Heart left ventricle (tissue), 13 donors: ENCODE results near the gene MEF2B.

Experiments used
- CTCF ChIP-seq, 12 donors: fragments of 200-600 bp; sonication (generic) in 4 of 12; IDR thresholded peaks; one replicate each; pipeline versions ENCODE4 v1.5.0 to v1.8.0; 2018 to 2022; ENCODE audit warnings: antibody characterized with exemption in 12 of 12, mild to moderate bottlenecking in 5 of 12
- POLR2A ChIP-seq, 2 donors: fragments of 450-650 bp; IDR thresholded peaks; one replicate each; pipeline ENCODE4 v1.6.1; 2017; ENCODE audit warnings: antibody characterized with exemption in 2 of 2, mild to moderate bottlenecking in 2 of 2, moderate library complexity in 2 of 2
- donor health status: ischemic (EF 13 %, LVEDD 7.1; RV severe dilation, severe dysfunction).
- donor health status: DM: no; HTN: yes; CAD: no.
- donor health status: DM: no; HTN: no; CAD: no.
- donor health status: ischemic (EF 25% LVEDD 6.9; RV normal size, moderate dysfunction).
- donor health status: ischemic (EF 25% LVEDD 5.7; RV mildly dilated, moderate dysfunction).
- donor health status: ischemic (EF 35%, LVEDD 5.7; RV mildly dilated, moderate dysfunction).
- donor health status: nonischemic (EF 11% LVEDD 7.7; RV severe dilation, severe dysfunction).
- donor health status: DM: yes; HTN: yes; CAD: no.
- donor health status: PGD.
- donor health status: ischemic (EF 29% LVEDD 5.4; RV normal size, mild dysfunction).
- donor health status: nonischemic (EF 23%, LVEDD 6.1; RV moderate dilation, normal function).

DNA sequence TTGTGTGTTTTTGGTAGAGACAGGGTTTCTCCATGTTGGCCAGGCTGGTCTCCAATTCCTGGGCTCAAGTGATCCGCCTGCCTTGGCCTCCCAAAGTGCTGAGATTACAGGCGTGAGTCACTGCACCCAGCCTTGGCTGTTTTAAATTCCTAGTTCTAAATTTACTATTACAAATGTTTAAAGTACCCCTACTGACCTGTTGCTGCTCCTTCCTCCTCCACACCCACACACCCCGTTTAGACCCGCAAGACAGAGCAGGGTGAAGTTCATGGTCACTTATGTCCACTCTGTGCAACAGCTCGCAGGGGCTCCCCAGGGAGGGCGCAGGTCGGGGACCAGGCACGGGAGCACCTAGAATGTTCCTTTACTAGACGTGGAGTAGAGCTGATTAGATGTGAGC is 60.5 kb downstream of the MEF2B start:
- TF ChIP-seq CTCF (IDR thresholded peaks at IDR 0.05) (no peak), POLR2A (IDR thresholded peaks at IDR 0.05) (no peak)
